Mesangial cell (primary cell): ENCODE data around the gene FANCD2OS. TPM values are rescaled to one million over a fixed set of nuclear protein-coding genes. Genes with fewer than 3 reads are reported as not detected.

Experiments used
- total RNA-seq: library from RNA; depleted of rRNA; stranded (reverse); fragments of >200 nt; gene quantifications from 2 replicates; pipeline ENCODE4 v1.2.3, GENCODE V29; 2015

Gene FANCD2OS
- total RNA-seq: not detected in 2 replicates

GRCh38 chr3:10108091-10108490 is at the start of gene FANCD2OS:
TSS of gene FANCD2OS (minus strand) at chr3:10108255. CDS start at chr3:10104774, 3,481 bp downstream.

GRCh38 chr3:10115326-10116137 is 7.5 kb upstream of the FANCD2OS start, which contains the start of gene BRK1:
TSS of gene BRK1 (plus strand) at chr3:10115675. CDS start at chr3:10115702, 27 bp downstream.

Other genes with a start within 250 kb of the FANCD2OS start
- gene CIDEC, start 228.0 kb downstream of the FANCD2OS start, total RNA-seq: 0.13 TPM in 1 of 2 replicates, not detected in the other
- 32.4 and 33.8 TPM in 2 replicates for gene JAGN1, start 217.6 kb downstream of the FANCD2OS start, total RNA-seq
- 1.1 and 4.6 TPM in 2 replicates for gene IL17RE, start 205.4 kb downstream of the FANCD2OS start, total RNA-seq
- 34.7 and 59.3 TPM in 2 replicates for gene IL17RC, start 191.2 kb downstream of the FANCD2OS start, total RNA-seq
- gene CRELD1, start 174.4 kb downstream of the FANCD2OS start, total RNA-seq: 21.0 and 37.3 TPM in 2 replicates
- gene PRRT3, start 155.8 kb downstream of the FANCD2OS start, total RNA-seq: 0.98 and 6.0 TPM in 2 replicates
- gene EMC3, start 121.4 kb downstream of the FANCD2OS start, total RNA-seq: 24.0 and 28.5 TPM in 2 replicates
- 8.9 and 33.1 TPM in 2 replicates for gene FANCD2, start 81.8 kb downstream of the FANCD2OS start, total RNA-seq
- gene BRK1, start 7.4 kb upstream of the FANCD2OS start, total RNA-seq: 113 and 149 TPM in 2 replicates
- gene VHL, start 33.5 kb upstream of the FANCD2OS start, total RNA-seq: 25.3 and 32.7 TPM in 2 replicates
- gene IRAK2, start 56.7 kb upstream of the FANCD2OS start, total RNA-seq: 2.3 and 6.7 TPM in 2 replicates
- 14.2 and 15.1 TPM in 2 replicates for gene TATDN2, start 140.2 kb upstream of the FANCD2OS start, total RNA-seq
- gene GHRL, start 184.7 kb upstream of the FANCD2OS start, total RNA-seq: not detected in 2 replicates
- gene SEC13, start 212.9 kb upstream of the FANCD2OS start, total RNA-seq: 179 and 242 TPM in 2 replicates